PC-9 (cell line): ENCODE measurements around the gene TMEM198.

ENCODE experiments used
- EZH2 ChIP-seq: fragments of 200-600 bp; sonication (generic); IDR thresholded peaks from 2 replicates; pipeline ENCODE4 v1.8.0; 2017; ENCODE audit warnings: antibody characterized with exemption, low read depth
- TF ChIP-seq, protein P1 (sequence below): fragments of 200-600 bp; sonication (generic); conservative IDR thresholded peaks from 2 replicates; pipeline ENCODE4 v1.6.1; 2017; ENCODE audit warnings: mixed run types, antibody characterized with exemption, mild to moderate bottlenecking, moderate library complexity

DNA sequence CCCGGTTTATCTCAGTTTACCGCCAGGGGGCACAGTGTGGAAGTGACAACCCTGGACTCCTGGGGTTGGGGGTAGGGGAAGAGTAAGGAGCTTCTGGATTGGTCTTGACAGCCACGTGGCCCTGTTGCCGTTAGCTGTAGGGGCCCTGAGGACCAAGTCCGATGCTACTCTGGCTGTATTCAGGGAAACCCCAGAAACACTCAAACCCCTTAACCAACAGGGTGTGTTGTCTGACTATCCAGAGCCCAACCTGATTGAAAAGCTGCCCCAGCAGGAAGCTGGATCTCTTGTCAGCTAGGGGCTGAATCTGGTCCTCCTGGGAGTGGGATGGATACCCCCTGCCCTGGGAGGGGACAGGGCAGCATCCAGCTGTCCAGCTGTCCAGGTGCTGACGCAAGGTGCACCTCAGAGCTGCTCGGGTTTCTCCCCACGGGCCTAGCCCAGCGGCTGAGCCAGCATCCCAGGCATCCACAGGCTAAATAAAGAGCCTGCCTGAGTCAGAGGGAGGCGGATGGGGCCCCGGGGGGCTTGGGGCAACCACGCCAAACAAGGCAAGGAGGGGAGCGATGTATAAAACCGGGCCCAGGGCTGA is 48.2 kb upstream of the TMEM198 start:
- TF ChIP-seq, protein P1, sequence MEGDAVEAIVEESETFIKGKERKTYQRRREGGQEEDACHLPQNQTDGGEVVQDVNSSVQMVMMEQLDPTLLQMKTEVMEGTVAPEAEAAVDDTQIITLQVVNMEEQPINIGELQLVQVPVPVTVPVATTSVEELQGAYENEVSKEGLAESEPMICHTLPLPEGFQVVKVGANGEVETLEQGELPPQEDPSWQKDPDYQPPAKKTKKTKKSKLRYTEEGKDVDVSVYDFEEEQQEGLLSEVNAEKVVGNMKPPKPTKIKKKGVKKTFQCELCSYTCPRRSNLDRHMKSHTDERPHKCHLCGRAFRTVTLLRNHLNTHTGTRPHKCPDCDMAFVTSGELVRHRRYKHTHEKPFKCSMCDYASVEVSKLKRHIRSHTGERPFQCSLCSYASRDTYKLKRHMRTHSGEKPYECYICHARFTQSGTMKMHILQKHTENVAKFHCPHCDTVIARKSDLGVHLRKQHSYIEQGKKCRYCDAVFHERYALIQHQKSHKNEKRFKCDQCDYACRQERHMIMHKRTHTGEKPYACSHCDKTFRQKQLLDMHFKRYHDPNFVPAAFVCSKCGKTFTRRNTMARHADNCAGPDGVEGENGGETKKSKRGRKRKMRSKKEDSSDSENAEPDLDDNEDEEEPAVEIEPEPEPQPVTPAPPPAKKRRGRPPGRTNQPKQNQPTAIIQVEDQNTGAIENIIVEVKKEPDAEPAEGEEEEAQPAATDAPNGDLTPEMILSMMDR, result peak; percentile 77; the same call in 1 of the 2 replicates
- no peak for TF ChIP-seq EZH2
